ENCODE results near the gene IQSEC1. TPM values are rescaled to one million over a fixed set of nuclear protein-coding genes. Genes with fewer than 3 reads are reported as not detected.

The IQSEC1 gene
- total RNA-seq, 1 donor from 2014 or later = 32.6 TPM

GRCh38 chr3:13030684-13031083 is 42.5 kb downstream of the IQSEC1 start:
- no peak for DNase-seq (ENCODE audit: low read depth in 2 of 2)

GRCh38 chr3:13028010-13028821 is 45.0 kb downstream of the IQSEC1 start:
- DNase-seq (ENCODE audit: low read depth in 2 of 2) = no peak

- DNase-seq (ENCODE audit: low read depth in 2 of 2) = no peak
Measured at GRCh38 chr3:13027154-13027553, 46.1 kb downstream of the IQSEC1 start.

DNA sequence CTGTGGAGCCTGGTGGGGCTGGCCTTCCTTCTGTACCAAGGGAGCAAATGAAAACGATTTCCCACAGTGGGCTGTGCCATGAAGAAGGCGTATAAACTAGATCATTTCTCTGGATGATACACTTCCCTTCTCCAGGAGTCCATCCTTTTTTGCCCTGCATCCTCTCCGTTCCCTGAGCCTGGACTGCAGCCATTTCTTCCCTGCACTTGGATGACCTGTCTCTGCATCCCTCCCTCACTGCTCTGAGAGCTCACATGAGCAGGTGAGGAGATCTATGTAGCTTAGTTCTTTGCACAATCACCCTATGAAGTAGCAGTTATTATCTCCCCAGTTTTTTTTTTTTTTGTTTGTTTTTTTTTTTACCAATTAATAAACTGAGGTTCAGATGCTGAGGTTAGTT is 46.7 kb downstream of the IQSEC1 start:
- no peak for DNase-seq (ENCODE audit: low read depth in 2 of 2)

GRCh38 chr3:13025778-13026518 is 47.3 kb downstream of the IQSEC1 start:
- DNase-seq (ENCODE audit: low read depth in 2 of 2) = no peak

GRCh38 chr3:13025090-13025489 is 48.1 kb downstream of the IQSEC1 start:
- peak in 1 of 2 donors; percentile 41 for DNase-seq (ENCODE audit: low read depth in 2 of 2)

- DNase-seq (ENCODE audit: low read depth in 2 of 2) = no peak
Measured at GRCh38 chr3:13024765-13025065, 48.5 kb downstream of the IQSEC1 start.

DNA sequence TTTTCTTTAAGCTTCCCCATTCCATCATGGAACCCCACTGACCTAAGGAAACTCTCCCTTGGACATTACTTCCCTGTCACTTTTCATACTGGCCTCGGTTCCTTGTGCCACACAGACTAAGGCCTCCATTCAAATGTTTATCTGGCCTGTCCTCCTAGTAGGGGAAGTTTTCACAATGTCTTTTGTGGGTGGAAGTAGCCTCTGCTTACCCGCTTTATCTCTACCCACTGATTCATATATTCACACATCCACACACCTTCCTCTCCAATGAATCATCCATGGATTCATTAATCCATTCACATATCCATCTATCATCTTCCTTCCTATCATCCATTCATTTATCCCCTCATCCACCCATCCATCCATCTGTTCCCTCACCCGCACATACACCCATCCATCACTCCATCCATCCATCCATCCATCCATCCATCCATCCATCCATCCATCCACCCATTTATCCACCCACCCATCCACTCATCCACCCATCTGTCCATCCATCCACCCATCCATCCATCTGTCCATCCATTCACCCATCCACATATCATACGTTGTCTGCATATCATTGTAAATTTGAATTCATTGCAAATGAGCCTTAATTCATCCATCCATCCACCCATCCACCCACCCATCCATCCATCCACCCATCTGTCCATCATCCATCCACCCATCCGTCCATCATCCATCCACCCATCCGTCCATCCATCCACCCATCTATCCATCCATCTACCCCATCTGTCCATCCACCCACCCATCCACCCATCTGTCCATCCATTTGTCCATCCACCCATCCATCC is 49.1 kb downstream of the IQSEC1 start:
- no peak for DNase-seq (ENCODE audit: low read depth in 2 of 2)

DNA sequence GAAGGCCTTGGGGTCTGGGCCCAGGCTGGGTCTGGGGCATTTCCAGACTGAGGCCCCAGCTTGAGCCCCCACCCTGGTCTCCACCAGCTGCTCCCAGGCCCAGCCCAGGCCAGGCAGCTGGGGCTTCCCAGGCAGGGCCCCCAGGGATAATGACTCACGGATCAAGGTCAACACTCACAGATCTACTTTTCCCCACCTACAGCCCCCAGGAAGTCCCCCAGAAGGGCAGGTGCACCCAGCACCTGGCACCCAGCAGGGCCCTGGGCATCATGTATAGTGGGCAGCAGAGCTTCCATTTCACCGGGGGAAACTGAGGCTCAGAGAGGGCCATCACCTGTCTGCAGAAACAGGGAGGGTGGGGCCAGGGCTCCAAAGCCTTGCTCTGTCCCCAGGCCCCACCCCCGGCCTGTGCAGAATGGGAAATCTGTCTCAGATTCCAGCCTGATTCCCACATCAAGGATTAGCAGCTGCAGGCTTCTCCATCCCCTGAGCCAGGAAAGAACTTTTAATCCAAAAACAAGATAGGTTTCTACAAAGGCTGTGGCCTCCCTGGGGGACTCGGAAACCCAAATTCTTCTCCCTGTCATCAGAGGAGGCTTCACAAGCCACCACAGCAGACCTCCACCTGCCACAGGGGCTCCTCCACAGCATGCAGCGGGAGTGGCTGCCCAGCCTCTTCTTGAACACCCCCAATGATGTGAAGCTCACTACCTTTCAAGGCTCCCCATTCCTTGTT is 49.8 kb downstream of the IQSEC1 start:
- no peak for DNase-seq (ENCODE audit: low read depth in 2 of 2)

DNA sequence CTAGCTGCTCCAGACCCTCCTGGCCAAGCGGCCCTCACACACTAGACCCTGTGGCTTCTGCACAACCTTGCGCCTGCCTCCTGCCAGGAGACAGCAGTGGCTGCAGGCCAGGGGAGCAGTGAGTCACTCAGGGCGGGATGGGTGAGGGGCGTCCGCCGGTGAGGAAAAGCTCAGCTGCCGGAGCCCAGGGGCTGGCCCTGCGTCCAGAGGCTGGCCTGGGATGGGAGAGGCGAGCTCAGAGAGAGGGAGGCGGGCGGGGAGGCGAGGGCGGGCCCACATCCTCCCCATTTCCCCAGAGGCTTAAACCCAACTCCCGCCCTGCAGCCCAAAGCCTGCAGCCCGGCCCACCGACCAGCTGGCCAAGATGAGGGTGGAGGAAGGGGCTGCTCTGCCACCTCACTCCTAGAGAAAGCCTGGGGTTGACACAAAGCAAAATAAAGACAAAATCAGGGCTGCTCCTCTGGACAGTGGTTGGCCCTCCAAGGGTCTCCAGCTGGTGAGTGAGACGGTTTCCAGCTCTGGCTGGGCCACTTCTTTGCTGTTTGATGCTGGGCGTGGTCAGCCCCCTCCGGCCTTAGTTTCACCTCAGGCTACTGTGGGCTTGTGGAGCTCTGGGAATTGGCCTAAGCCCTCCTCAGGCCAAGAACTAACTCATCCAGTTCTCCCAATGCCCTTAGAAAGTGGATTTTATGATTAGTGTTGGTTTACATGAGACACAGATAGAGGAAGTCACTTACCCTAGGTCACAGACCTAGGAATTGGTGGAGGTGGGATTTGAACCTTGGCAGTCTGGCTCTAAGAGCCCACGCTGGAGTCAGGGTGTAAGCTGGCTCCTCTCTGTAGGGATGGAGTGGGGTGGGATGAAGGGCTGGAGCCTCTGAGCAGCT is 50.6 kb downstream of the IQSEC1 start:
- DNase-seq (ENCODE audit: low read depth in 2 of 2) = peak; percentile 62 to 85

GRCh38 chr3:13021141-13022114 is 51.8 kb downstream of the IQSEC1 start:
- peak; percentile 75 to 83 for DNase-seq (ENCODE audit: low read depth in 2 of 2)

GRCh38 chr3:13020159-13020750 is 53.0 kb downstream of the IQSEC1 start:
- DNase-seq (ENCODE audit: low read depth in 2 of 2) = no peak

DNA sequence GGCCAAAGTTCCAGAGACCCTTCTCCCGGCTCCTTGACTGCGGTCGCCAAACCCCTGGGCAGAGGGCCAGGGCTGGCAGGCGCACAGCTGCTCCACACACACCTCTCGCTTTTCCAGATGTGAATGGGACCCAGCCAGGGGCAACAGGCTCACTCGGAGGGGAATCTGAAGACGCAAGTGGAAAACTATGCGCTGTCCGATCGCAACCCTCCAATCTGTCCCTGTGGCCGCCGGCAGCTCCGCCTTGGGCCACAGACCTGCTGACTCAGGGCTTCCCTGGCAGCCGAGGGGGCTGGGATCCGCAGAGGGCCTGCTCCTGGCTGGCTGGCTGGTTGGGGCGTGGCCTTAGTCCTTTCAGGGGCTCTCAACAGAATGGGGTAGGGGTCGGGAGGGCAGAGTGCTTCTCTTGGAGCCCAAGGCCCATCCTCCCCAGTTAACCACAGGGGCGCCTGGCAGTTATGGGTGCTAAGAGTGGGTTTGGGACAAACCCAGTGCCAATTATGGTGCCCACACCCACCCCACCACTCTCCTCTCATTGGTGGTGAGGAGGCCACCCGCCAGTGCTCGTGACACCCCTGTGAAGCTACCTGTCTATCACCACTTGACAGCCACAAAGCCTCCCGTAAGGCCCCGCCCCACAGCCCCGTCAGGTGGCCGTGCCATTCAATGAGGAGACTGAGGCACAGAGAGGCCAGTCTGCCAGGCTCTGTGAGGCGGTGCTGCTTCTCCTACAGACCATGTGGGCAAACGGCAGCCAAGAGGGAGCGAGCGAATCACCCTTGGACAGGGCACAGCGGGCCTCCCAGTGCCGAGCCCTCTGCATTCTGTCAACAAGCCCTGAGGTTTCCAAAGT is 53.8 kb downstream of the IQSEC1 start:
- no peak for DNase-seq (ENCODE audit: low read depth in 2 of 2)

GRCh38 chr3:13018561-13019242 is 54.5 kb downstream of the IQSEC1 start:
- DNase-seq (ENCODE audit: low read depth in 2 of 2) = no peak

GRCh38 chr3:13018043-13018451 is 55.2 kb downstream of the IQSEC1 start:
- DNase-seq (ENCODE audit: low read depth in 2 of 2) = peak in 1 of 2 donors; percentile 32

- DNase-seq (ENCODE audit: low read depth in 2 of 2) = no peak
Measured at GRCh38 chr3:13017361-13018042, 55.7 kb downstream of the IQSEC1 start.

All from dermis microvascular lymphatic vessel endothelial cell (primary cell).